Smooth muscle cell (in vitro differentiated cells): ENCODE measurements around the gene HRCT1. TPM values are rescaled to one million over a fixed set of nuclear protein-coding genes. Genes with fewer than 3 reads are reported as not detected.

Experiments
- DNase-seq: peaks from one replicate; lab custom pipeline; 2025; ENCODE audit not compliant: unreplicated experiment; lab: John Stamatoyannopoulos, UW
- H2AFZ ChIP-seq: fragments of 200-600 bp; sonication (generic); 2 replicates; pipeline ENCODE4 v1.6.0; 2016; ENCODE audit warnings: antibody characterized with exemption, low read depth, mild to moderate bottlenecking
- H3F3A ChIP-seq: fragments of 200-600 bp; sonication (generic); 2 replicates; pipeline ENCODE4 v1.6.0; 2017; ENCODE audit warnings: antibody characterized with exemption, low read depth
- H3K27ac ChIP-seq: fragments of 200-600 bp; sonication (generic); 2 replicates; pipeline ENCODE4 v1.5.1; 2016; ENCODE audit warnings: low read depth, mild to moderate bottlenecking
- H3K27me3 ChIP-seq: fragments of 200-600 bp; sonication (generic); 2 replicates; pipeline ENCODE4 v1.6.1; 2016; ENCODE audit warnings: low read depth, mild to moderate bottlenecking
- H3K36me3 ChIP-seq: fragments of 200-600 bp; sonication (generic); 2 replicates; pipeline ENCODE4 v1.5.1; 2016; ENCODE audit warnings: low read depth
- H3K4me1 ChIP-seq: fragments of 200-600 bp; sonication (generic); 2 replicates; pipeline ENCODE4 v1.5.1; 2016; ENCODE audit warnings: low read depth
- H3K4me2 ChIP-seq: fragments of 200-600 bp; sonication (generic); 2 replicates; pipeline ENCODE4 v1.6.0; 2016; ENCODE audit warnings: mild to moderate bottlenecking
- H3K4me3 ChIP-seq: fragments of 200-600 bp; sonication (generic); 2 replicates; pipeline ENCODE4 v1.5.1; 2016; ENCODE audit warnings: mild to moderate bottlenecking
- H3K79me2 ChIP-seq: fragments of 200-600 bp; sonication (generic); 2 replicates; pipeline ENCODE4 v1.6.0; 2016; ENCODE audit warnings: low read depth, mild to moderate bottlenecking
- H3K9ac ChIP-seq: fragments of 200-600 bp; sonication (generic); 2 replicates; pipeline ENCODE4 v1.6.0; 2016; ENCODE audit warnings: low read depth
- H3K9me3 ChIP-seq: fragments of 200-600 bp; sonication (generic); replicated peaks from 2 replicates; pipeline ENCODE4 v1.5.1; 2016; ENCODE audit warnings: low read depth
- H4K20me1 ChIP-seq: fragments of 200-600 bp; sonication (generic); 2 replicates; pipeline ENCODE4 v1.6.0; 2016; ENCODE audit warnings: low read depth
- WGBS: methylation state at CpG from one replicate; pipeline ENCODE4 v1.1.7; 2016; ENCODE audit warnings: low lambda C conversion rate; 5-methylcytosine and 5-hydroxymethylcytosine counted together
- polyA plus RNA-seq: library from polyadenylated mRNA; unstranded; fragments of >200 nt; fragmentation: Nextera tagmentation; extraction: Ambion mirVana; gene quantifications from 2 replicates; pipeline ENCODE4 v1.2.1, GENCODE V29; 2016
- total RNA-seq: library from RNA; depleted of rRNA; stranded (reverse); fragments of >200 nt; gene quantifications from 2 replicates; pipeline ENCODE4 v1.2.3, GENCODE V29; 2014
- TF ChIP-seq, protein P1 (sequence below): fragments of 200-600 bp; sonication (generic); IDR thresholded peaks from 2 replicates; pipeline ENCODE4 v1.5.1; 2017; ENCODE audit warnings: borderline replicate concordance, mild to moderate bottlenecking, antibody characterized with exemption; ENCODE audit not compliant: insufficient read depth, poor library complexity, severe bottlenecking

HRCT1 gene
- total and polyA plus RNA-seq, 2 experiments from 2014 or later, result 0.45 TPM; not detected in 1

DNA sequence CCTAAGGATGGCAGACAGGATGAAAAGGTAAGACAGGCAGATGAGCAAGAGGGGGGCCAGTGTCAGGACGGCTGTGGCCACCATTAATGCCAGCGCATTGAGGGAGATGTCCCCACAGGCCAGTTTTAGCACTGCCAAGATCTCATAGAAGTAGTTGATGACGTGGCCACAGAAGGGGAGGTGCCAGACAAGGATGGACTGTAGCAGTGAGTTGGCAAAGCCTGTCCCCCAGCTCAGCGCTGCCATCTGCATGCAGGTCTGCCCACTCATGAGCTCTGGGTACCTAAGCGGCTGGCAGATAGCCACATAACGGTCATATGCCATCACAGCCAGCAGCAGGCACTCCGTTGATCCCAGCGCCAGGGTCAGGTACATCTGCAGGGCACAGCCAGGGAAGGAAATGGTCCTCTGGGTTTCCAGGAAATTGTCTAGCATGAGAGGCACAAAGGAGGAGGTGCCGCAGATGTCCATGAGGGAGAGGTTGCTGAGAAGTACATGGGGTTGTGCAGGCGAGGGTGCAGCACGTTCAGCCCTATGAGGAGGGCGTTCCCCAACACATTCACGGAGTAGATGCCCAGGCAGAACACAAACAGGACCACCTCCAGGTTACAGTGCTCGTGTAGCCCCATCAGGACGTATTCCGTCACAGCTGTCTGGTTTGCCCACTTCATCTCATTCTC, 46.6 kb upstream of the HRCT1 start:
- H3K4me3 ChIP-seq, result no peak overlapping the region
- no peak overlapping the region for H3K27ac ChIP-seq
- no peak overlapping the region for H3K9ac ChIP-seq
- H3K9me3 ChIP-seq, result no peaks in the 10 kb centered on the region
- DNase-seq, result no peak
- H3F3A ChIP-seq, result no peaks in the 10 kb centered on the region
- no peaks in the 10 kb centered on the region for H3K36me3 ChIP-seq
- H4K20me1 ChIP-seq, result no peaks in the 10 kb centered on the region
- H3K4me2 ChIP-seq, result no peak overlapping the region
- no peaks in the 10 kb centered on the region for H3K4me1 ChIP-seq
- peaks cover 13% of the 10 kb centered on the region for H3K27me3 ChIP-seq
- TF ChIP-seq, protein P1, sequence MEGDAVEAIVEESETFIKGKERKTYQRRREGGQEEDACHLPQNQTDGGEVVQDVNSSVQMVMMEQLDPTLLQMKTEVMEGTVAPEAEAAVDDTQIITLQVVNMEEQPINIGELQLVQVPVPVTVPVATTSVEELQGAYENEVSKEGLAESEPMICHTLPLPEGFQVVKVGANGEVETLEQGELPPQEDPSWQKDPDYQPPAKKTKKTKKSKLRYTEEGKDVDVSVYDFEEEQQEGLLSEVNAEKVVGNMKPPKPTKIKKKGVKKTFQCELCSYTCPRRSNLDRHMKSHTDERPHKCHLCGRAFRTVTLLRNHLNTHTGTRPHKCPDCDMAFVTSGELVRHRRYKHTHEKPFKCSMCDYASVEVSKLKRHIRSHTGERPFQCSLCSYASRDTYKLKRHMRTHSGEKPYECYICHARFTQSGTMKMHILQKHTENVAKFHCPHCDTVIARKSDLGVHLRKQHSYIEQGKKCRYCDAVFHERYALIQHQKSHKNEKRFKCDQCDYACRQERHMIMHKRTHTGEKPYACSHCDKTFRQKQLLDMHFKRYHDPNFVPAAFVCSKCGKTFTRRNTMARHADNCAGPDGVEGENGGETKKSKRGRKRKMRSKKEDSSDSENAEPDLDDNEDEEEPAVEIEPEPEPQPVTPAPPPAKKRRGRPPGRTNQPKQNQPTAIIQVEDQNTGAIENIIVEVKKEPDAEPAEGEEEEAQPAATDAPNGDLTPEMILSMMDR, result no peak
- WGBS, result 81% methylated on average over 16 of the region's 16 CpGs
- no peaks in the 10 kb centered on the region for H3K79me2 ChIP-seq
- no peak overlapping the region for H2AFZ ChIP-seq

DNA sequence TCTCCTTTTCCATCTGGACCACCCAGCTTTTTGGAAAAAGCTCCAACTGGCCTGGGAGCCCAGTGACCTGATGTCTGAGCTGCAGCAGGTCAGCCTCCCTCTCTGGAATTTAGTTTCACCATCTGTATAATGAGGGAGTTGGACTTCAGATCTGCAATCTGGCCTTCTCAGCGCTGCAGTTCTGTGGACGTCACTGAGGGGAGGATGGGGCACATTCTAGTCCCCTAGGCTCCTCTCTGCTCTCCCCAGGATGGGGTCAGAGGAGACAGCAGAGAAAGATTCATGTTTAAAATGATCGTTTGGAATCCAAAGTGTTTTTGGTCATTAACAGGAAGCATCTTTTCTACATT, 46.0 kb upstream of the HRCT1 start:
- Histone ChIP-seq H3K9ac (no peak overlapping the region), H2AFZ (no peak overlapping the region), H3K4me1 (no peaks in the 10 kb centered on the region), H3K27me3 (peaks cover 15% of the 10 kb centered on the region), H3K4me3 (no peak overlapping the region), H3K27ac (no peak overlapping the region), H3K79me2 (no peaks in the 10 kb centered on the region), H3K4me2 (no peak overlapping the region), H3K9me3 (no peaks in the 10 kb centered on the region), H3K36me3 (no peaks in the 10 kb centered on the region), H4K20me1 (no peaks in the 10 kb centered on the region), H3F3A (no peaks in the 10 kb centered on the region)
- WGBS, result 87% methylated on average over 3 of the region's 3 CpGs
- TF ChIP-seq, protein P1, result no peak
- DNase-seq, result no peak

DNA sequence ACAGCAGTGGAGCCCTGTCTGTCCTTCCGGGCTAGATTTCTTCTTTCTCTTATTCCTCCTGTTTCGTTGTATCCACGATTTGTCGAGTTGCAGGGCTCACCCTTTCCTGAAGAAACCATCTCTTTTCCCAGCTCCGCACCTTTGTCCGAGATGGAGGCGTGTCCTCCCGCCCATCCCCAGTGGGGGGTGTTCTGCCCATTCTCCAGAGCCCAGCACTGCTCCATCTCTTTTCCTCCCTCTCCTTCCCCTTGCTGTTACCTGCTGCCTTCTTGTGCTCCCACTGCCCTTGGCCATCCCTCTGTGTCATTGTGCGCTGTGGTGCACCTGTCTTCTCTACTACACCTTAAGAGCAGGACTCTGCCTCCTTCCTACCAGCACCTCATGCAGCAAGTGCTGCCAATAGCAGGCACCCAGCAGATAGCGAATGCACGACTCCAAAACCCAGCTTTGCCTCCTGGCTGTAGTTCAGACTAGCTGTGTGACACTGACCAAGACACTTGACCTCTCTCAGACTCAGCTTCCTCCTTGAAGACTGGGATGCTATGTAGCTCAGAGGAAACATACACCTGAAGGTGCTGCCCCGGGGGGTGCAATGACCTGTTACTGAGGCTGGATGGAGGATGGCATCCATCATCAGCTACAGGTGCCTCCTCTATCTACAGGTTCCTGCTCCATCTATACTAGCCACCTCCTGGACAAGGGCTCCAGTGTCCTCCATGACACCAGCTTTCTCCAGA, 44.7 kb upstream of the HRCT1 start:
- no peak for DNase-seq
- no peaks in the 10 kb centered on the region for H3K79me2 ChIP-seq
- no peaks in the 10 kb centered on the region for H3K36me3 ChIP-seq
- H4K20me1 ChIP-seq, result no peaks in the 10 kb centered on the region
- no peak overlapping the region for H3K9ac ChIP-seq
- H3K4me1 ChIP-seq, result no peaks in the 10 kb centered on the region
- no peak overlapping the region for H2AFZ ChIP-seq
- peaks cover 15% of the 10 kb centered on the region for H3K27me3 ChIP-seq
- no peaks in the 10 kb centered on the region for H3K9me3 ChIP-seq
- H3F3A ChIP-seq, result no peaks in the 10 kb centered on the region
- no peak overlapping the region for H3K27ac ChIP-seq
- H3K4me2 ChIP-seq, result no peak overlapping the region
- H3K4me3 ChIP-seq, result no peak overlapping the region
- TF ChIP-seq, protein P1, result no peak
- 74% methylated on average over 12 of the region's 12 CpGs for WGBS
